SU-DHL-6 (cell line): ENCODE results near the gene MDN1.
A peak's percentile ranks its signal among the peaks of the same experiment; 100 is the strongest.

Experiments used
- H2AFZ ChIP-seq: fragments of 200-600 bp; sonication (generic); 2 replicates; pipeline ENCODE4 v1.6.1; 2014; ENCODE audit warnings: low read depth, mild to moderate bottlenecking, moderate library complexity, mixed read lengths, antibody characterized with exemption, low read length; ENCODE audit not compliant: severe bottlenecking
- H3F3A ChIP-seq: fragments of 200-600 bp; shearing (Covaris generic); 2 replicates; pipeline ENCODE4 v1.6.0; 2016; ENCODE audit warnings: antibody characterized with exemption, mild to moderate bottlenecking; ENCODE audit not compliant: insufficient read depth
- H3K27ac ChIP-seq: fragments of 200-600 bp; sonication (generic); 2 replicates; pipeline ENCODE4 v1.5.1; 2016; ENCODE audit warnings: low read depth, mild to moderate bottlenecking, low read length, moderate library complexity, mixed read lengths
- H3K27me3 ChIP-seq: fragments of 200-600 bp; sonication (generic), shearing (Covaris generic); 2 replicates; pipeline ENCODE4 v1.6.0; 2014; ENCODE audit warnings: mild to moderate bottlenecking, low read length
- H3K36me3 ChIP-seq: fragments of 200-600 bp; sonication (generic); 2 replicates; pipeline ENCODE4 v1.6.1; 2014; ENCODE audit warnings: mild to moderate bottlenecking, low read length, mixed read lengths
- H3K4me2 ChIP-seq: fragments of 300-600, 200-600 bp; shearing (Covaris generic), sonication (generic); 2 replicates; pipeline ENCODE4 v1.6.0; 2014; ENCODE audit warnings: low read length, low read depth, mild to moderate bottlenecking; ENCODE audit not compliant: poor library complexity, severe bottlenecking
- H3K4me3 ChIP-seq: fragments of 200-600 bp; sonication (generic); 2 replicates; pipeline ENCODE4 v1.5.1; 2014; ENCODE audit warnings: antibody characterized with exemption, low read length, mild to moderate bottlenecking, mixed read lengths; ENCODE audit not compliant: insufficient read depth, poor library complexity, severe bottlenecking
- H3K79me2 ChIP-seq: fragments of 200-600 bp; sonication (generic); 2 replicates; pipeline ENCODE4 v1.6.1; 2014; ENCODE audit warnings: mild to moderate bottlenecking, low read length, moderate library complexity; ENCODE audit not compliant: insufficient read depth
- H3K9ac ChIP-seq: fragments of 200-600 bp; sonication (generic); 2 replicates; pipeline ENCODE4 v1.7.0; 2014; ENCODE audit warnings: mild to moderate bottlenecking, low read length
- H3K9me2 ChIP-seq: fragments of 200-600 bp; sonication (generic); replicated peaks from 2 replicates; pipeline ENCODE4 v1.6.1; 2014; ENCODE audit warnings: low read length; ENCODE audit not compliant: insufficient read depth
- H3K9me3 ChIP-seq: fragments of 200-600 bp; sonication (generic); 2 replicates; pipeline ENCODE4 v1.6.1; 2014; ENCODE audit warnings: low read length, mixed read lengths; ENCODE audit not compliant: insufficient read depth
- H4K20me1 ChIP-seq: fragments of 200-600 bp; sonication (generic); 2 replicates; pipeline ENCODE4 v1.6.1; 2014; ENCODE audit warnings: low read depth, mild to moderate bottlenecking, antibody characterized with exemption, low read length, moderate library complexity, mixed read lengths
- CTCF ChIP-seq: fragments of 200-600 bp; sonication (generic); IDR thresholded peaks from one replicate; pipeline ENCODE4 v1.5.1; 2017; ENCODE audit warnings: antibody characterized with exemption, mild to moderate bottlenecking, low read length, moderate library complexity; ENCODE audit not compliant: insufficient read depth, poor library complexity, severe bottlenecking
- EZH2phosphoT487 ChIP-seq: fragments of 200-600 bp; sonication (generic), shearing (Covaris generic); conservative IDR thresholded peaks from 2 replicates; pipeline ENCODE4 v1.6.1; 2018; ENCODE audit warnings: mild to moderate bottlenecking, antibody characterized with exemption, low read length, moderate library complexity, mixed read lengths

Gene MDN1

GRCh38 chr6:89834884-89835792 is 15.5 kb upstream of the MDN1 start:
- Histone ChIP-seq H3K9me3 (no peaks in the 10 kb centered on the region), H3K9me2 (no peaks in the 10 kb centered on the region), H4K20me1 (peaks cover 6% of the 10 kb centered on the region), H3K79me2 (peaks cover 71% of the 10 kb centered on the region), H2AFZ (no peak overlapping the region), H3F3A (no peaks in the 10 kb centered on the region), H3K4me3 (no peak overlapping the region), H3K9ac (no peak overlapping the region), H3K36me3 (peaks cover 3% of the 10 kb centered on the region; the same call in 1 of the 2 replicates), H3K27ac (peak overlapping the region; percentile 51), H3K27me3 (no peaks in the 10 kb centered on the region), H3K4me2 (peak overlapping the region; percentile 29)
- TF ChIP-seq CTCF (no peak), EZH2phosphoT487 (no peak)

- H3F3A ChIP-seq = no peaks in the 10 kb centered on the region
- H3K27ac ChIP-seq = peak overlapping the region; percentile 51
- H4K20me1 ChIP-seq = no peaks in the 10 kb centered on the region
- H3K4me3 ChIP-seq = peak overlapping the region; percentile 91
- peak overlapping the region; percentile 30 for H2AFZ ChIP-seq
- peaks cover 27% of the 10 kb centered on the region for H3K79me2 ChIP-seq
- peak overlapping the region; percentile 91 for H3K9ac ChIP-seq
- H3K9me2 ChIP-seq = no peaks in the 10 kb centered on the region
- H3K36me3 ChIP-seq = no peaks in the 10 kb centered on the region; the same call in 1 of the 2 replicates
- no peaks in the 10 kb centered on the region for H3K9me3 ChIP-seq
- H3K4me2 ChIP-seq = peak overlapping the region; percentile 95
- TF ChIP-seq CTCF (no peak), EZH2phosphoT487 (no peak)
- H3K27me3 ChIP-seq = no peaks in the 10 kb centered on the region
Measured at GRCh38 chr6:89830170-89830809, 10.7 kb upstream of the MDN1 start.

- Histone ChIP-seq H3F3A (no peaks in the 10 kb centered on the region), H3K4me2 (peak within 1 kb of the TSS; percentile 95), H3K27ac (peak within 1 kb of the TSS; percentile 71), H3K9me3 (no peaks in the 10 kb centered on the region), H2AFZ (peak within 1 kb of the TSS; percentile 79), H3K36me3 (no peaks in the 10 kb centered on the region; the same call in 1 of the 2 replicates), H3K27me3 (no peaks in the 10 kb centered on the region), H3K4me3 (peak within 1 kb of the TSS; percentile 91), H3K9ac (peak within 1 kb of the TSS; percentile 91), H3K9me2 (no peaks in the 10 kb centered on the region), H3K79me2 (peaks cover 27% of the 10 kb centered on the region), H4K20me1 (no peaks in the 10 kb centered on the region)
- TF ChIP-seq CTCF (no peak), EZH2phosphoT487 (no peak)
Measured at GRCh38 chr6:89829472-89830169, 10.0 kb upstream of the MDN1 start, which contains the start of gene CASP8AP2. Gene CASP8AP2, plus strand, starts transcription at chr6:89829880.
